Heart left ventricle (tissue), 13 donors: ENCODE data around the gene EHMT2.

ENCODE experiments used
- CTCF ChIP-seq, 12 donors: fragments of 200-600 bp; sonication (generic) in 4 of 12; IDR thresholded peaks; one replicate each; pipeline versions ENCODE4 v1.5.0 to v1.8.0; 2018 to 2022; ENCODE audit warnings: antibody characterized with exemption in 12 of 12, mild to moderate bottlenecking in 5 of 12
- POLR2A ChIP-seq, 2 donors: fragments of 450-650 bp; IDR thresholded peaks; one replicate each; pipeline ENCODE4 v1.6.1; 2017; ENCODE audit warnings: antibody characterized with exemption in 2 of 2, mild to moderate bottlenecking in 2 of 2, moderate library complexity in 2 of 2
- donor health status: ischemic (EF 13 %, LVEDD 7.1; RV severe dilation, severe dysfunction).
- donor health status: DM: no; HTN: yes; CAD: no.
- donor health status: DM: no; HTN: no; CAD: no.
- donor health status: ischemic (EF 25% LVEDD 6.9; RV normal size, moderate dysfunction).
- donor health status: ischemic (EF 25% LVEDD 5.7; RV mildly dilated, moderate dysfunction).
- donor health status: ischemic (EF 35%, LVEDD 5.7; RV mildly dilated, moderate dysfunction).
- donor health status: nonischemic (EF 11% LVEDD 7.7; RV severe dilation, severe dysfunction).
- donor health status: DM: yes; HTN: yes; CAD: no.
- donor health status: PGD.
- donor health status: ischemic (EF 29% LVEDD 5.4; RV normal size, mild dysfunction).
- donor health status: nonischemic (EF 23%, LVEDD 6.1; RV moderate dilation, normal function).

GRCh38 chr6:31888276-31889258 is 8.9 kb downstream of the EHMT2 start:
- TF ChIP-seq CTCF (IDR thresholded peaks at IDR 0.05) (peak; percentile 30 to 77 (median 66)), POLR2A (IDR thresholded peaks at IDR 0.05) (no peak)
